Activated CD8-positive, alpha-beta memory T cell treated with anti-CD3 and anti-CD28 coated beads for 36 hours (primary cell): ENCODE data around the gene VCP. TPM values are rescaled to one million over a fixed set of nuclear protein-coding genes. Genes with fewer than 3 reads are reported as not detected.

Experiments
- CTCF ChIA-PET: fragments of 350-600 bp; sonication (Branson Sonifier 250); formaldehyde crosslinking; loops from one replicate; lab custom pipeline; 2021; ENCODE audit warnings: antibody characterized with exemption; lab: Charles Lee
- POLR2A ChIA-PET: fragments of 350-600 bp; sonication (Branson Sonifier 250); formaldehyde crosslinking; loops from one replicate; lab custom pipeline; 2021; ENCODE audit warnings: antibody characterized with exemption; lab: Charles Lee
- total RNA-seq, 2 experiments: library from RNA; stranded (reverse); gene quantifications; one replicate each; pipeline ENCODE4 v1.2.3, GENCODE V29; 2021

The VCP gene
- total RNA-seq, 2 experiments from 2014 or later: 303 to 315 TPM

DNA sequence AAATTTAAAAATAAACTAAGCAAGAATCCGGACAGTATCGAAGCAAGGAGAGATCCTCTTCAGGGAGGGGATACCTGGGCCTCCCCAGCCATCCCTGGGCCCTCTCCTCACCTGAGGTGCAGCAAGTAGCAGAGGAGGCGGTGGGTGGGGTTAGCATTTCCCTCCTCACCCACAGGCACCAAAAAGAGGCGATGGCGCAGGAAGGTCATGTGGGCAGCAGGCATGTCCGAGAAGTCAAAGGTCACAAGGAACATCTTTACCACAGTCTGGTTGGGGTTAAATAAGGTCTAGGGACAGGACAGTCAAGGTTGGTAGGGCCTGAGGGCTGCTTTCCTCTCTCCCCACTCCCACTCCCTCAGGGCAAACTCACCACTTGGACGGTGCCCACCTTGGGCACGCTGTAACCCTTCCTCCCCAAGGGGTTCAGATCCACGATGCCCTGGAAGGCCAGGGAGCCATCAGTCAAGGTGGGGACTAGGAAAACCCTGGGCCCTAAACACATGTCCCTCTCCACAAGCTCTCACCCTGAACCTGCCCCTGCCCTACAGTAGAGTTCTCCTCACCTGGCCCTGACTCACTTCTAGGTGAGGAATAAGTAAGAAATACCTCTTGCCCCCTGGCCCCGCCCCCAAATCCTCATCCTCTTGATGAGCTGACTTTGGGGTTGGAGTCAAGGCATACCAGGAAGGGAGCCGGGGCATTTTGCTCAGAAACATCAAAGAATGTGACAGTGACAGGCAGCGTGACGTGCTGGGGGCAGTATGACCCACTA lies 33.3 kb upstream of the VCP start:
- ChIA-PET CTCF (interaction anchor here (1.8 kb wide), 1 partner anchor 10 kb away, joined by 10 read pairs; the partner anchor contains the start of gene ATOSB), POLR2A (interaction anchor here (0.6 kb wide), 1 partner anchor 541 kb away, joined by 4 read pairs; no protein-coding TSS in a partner anchor)

DNA sequence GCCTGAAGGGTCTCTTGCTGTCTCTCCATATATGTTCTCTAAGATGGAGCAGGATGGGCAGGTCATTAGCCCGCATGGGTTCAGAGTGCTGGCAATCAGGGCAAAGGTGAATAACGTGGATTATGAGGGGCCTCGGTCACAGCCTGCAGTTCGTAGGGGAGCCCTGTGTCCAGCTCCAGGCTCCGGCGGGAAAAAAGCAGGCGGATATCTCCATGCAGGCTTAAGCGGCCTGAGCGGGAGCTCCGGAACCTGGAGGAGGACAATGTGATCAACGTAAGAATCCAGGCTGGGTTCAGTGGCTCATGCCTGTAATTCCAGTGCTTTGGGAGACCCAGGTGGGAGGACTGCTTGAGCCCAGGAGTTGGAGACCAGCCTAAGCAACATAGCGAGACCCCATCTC lies 32.7 kb upstream of the VCP start:
- POLR2A ChIA-PET: no interaction called here

GRCh38 chr9:35104586-35104985 lies 32.2 kb upstream of the VCP start:
- POLR2A ChIA-PET: no interaction called here
- CTCF ChIA-PET: no interaction called here

More for the DNA sequence above, 32.7 kb upstream of the VCP start:
- CTCF ChIA-PET: no interaction called here

- CTCF ChIA-PET: interaction anchor here (1.0 to 2.3 kb wide), 8 partner anchors 8 to 513 kb away, joined by 3 to 10 read pairs (median 4); partner anchors contain the start of gene FANCG
- POLR2A ChIA-PET: interaction anchor here (0.6 to 3.6 kb wide), 4 partner anchors 8 to 32 kb away, joined by 3 to 23 read pairs (median 12); partner anchors contain the start of gene FANCG
Observed at GRCh38 chr9:35103660-35104191, 31.3 kb upstream of the VCP start.

- CTCF ChIA-PET: interaction anchor here (1.0 to 2.3 kb wide), 8 partner anchors 9 to 514 kb away, joined by 3 to 10 read pairs (median 4); partner anchors contain the start of gene FANCG
- POLR2A ChIA-PET: interaction anchor here (0.6 to 3.6 kb wide), 4 partner anchors 9 to 32 kb away, joined by 3 to 23 read pairs (median 12); partner anchors contain the start of gene FANCG
Observed at GRCh38 chr9:35102769-35103659, 30.6 kb upstream of the VCP start, which contains the start of gene STOML2. STOML2 (minus strand) TSS chr9:35103131; CDS start chr9:35103094, 37 bp downstream.

DNA sequence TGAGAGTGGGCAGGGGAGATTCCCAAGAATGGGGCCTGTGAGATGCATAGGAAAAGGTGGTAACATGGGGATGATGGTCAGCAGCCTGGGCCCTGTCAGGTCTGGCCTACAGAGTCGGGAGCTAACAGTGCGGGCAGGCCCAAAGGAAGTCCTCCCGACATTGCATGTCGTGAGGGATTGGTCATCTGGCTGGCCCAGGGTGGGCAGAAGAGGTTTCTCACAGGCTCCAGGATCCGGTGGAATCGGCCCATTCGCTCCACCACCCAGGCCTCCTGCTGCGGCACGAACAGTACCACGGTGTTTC lies 30.0 kb upstream of the VCP start:
- ChIA-PET CTCF (interaction anchor here (1.0 to 2.3 kb wide), 6 partner anchors 10 to 514 kb away, joined by 3 to 7 read pairs (median 4); partner anchors contain the start of gene VCP), POLR2A (interaction anchor here (1.7 to 3.6 kb wide), 3 partner anchors 9 to 31 kb away, joined by 9 to 23 read pairs (median 16); no protein-coding TSS in a partner anchor)

GRCh38 chr9:35097573-35097972 lies 25.1 kb upstream of the VCP start:
- POLR2A ChIA-PET: interaction anchor here (2.2 kb wide), 1 partner anchor 18 kb away, joined by 10 read pairs; the partner anchor contains the start of gene FANCG

DNA sequence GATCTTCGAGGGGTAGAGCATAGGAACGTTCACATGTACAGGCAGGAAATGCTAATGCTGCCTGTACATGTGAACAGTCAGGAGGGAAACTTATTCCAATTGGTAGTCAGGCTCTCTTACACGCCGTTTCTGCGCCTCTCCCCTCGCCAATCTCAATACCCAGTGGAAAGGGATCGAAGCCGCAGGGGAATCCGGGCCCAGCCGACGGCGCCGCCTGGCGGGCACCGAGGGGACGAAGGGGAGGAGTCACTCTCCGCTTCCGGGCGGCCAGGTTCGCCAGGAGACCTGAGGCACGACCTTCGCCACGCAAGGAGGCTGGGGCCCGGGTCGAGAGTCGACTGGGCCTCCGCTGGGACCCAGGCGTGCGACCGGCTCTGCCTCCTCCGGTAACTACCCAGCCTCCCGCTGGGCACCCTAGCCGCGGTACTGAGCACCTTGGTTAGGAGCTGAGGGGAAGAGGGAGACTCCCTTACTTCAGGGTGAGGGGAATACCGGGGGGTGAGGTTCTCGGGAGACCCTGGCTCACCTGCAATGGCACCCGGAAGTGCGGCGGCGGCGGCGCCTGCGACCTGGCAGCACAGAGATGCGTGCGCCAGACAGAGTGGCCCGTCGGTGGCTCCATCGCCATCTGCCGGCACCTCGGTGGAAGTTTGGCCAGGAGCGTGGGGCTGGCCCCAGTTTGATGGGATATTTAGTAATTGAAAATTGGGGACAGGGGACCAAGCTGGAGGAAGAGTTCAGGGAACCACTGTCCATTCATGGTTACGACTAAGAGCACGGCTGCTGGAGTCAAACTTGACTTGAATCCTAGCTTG lies 23.8 kb upstream of the VCP start, which contains the start of gene PIGO:
PIGO (minus strand) TSS at position 557 of the 815 bp plus-strand sequence. CDS start 1,026 bp downstream, outside the sequence.
- ChIA-PET CTCF (interaction anchor here (0.9 to 4.0 kb wide), 18 partner anchors 8 to 438 kb away, joined by 3 to 30 read pairs (median 3); partner anchors contain the start of genes DNAJB5, FANCG and VCP), POLR2A (interaction anchor here (1.0 to 2.2 kb wide), 3 partner anchors 16 to 25 kb away, joined by 3 to 10 read pairs (median 4); partner anchors contain the start of gene FANCG)

More at GRCh38 chr9:35097573-35097972, 25.1 kb upstream of the VCP start:
- CTCF ChIA-PET: interaction anchor here (2.8 to 3.9 kb wide), 2 partner anchors 14 to 198 kb away, joined by 13 to 25 read pairs; no protein-coding TSS in a partner anchor

DNA sequence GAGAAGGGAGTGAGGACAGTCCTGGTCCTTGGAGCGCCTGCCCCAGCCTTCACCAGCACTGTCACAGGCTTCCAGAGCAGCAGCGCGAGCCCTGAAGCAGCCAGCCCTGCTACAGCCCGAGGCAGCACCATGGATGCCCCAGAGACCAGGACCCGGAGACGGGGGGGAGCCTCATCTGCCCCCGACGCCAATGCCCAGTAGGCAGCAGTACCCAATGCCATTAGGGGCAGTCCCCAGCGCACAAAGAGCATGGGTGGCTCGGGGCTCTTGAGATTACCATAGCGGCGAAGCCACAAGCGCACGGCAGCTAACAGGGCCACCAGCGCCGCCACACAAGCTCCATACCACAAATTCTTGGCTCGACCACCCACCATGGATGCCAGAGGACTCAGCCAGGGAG lies 19.1 kb upstream of the VCP start:
- ChIA-PET CTCF (interaction anchor here (1.0 to 2.2 kb wide), 3 partner anchors 9 to 15 kb away, joined by 3 to 9 read pairs (median 5); partner anchors contain the start of gene FANCG), POLR2A (no interaction called here)

DNA sequence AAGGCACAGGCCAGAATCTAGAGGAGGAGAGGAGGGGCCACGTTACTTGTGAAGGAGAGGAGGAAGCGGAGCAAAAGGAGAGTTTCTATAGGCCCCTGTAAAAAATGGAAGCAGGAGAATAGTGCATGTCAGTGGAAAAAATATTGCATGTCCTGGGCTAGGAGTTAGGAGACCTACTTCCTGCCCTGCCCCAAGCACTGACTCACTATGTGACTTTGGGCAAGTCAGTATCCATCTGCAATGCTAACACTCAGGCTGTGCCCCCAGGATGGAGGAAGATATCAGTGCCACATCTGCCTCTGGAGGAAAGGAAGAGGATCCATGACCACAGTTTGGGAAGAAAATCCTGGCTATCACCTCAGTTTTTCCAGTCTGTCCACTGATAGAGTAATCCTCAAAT lies 17.0 kb upstream of the VCP start:
- CTCF ChIA-PET: no interaction called here
- POLR2A ChIA-PET: no interaction called here

- POLR2A ChIA-PET: no interaction called here
- CTCF ChIA-PET: no interaction called here
Observed at GRCh38 chr9:35085078-35085477, 12.7 kb upstream of the VCP start.

- ChIA-PET CTCF (interaction anchor here (0.6 to 3.2 kb wide), 16 partner anchors 8 to 398 kb away, joined by 3 to 30 read pairs (median 4); partner anchors contain the start of genes PIGO, STOML2 and VCP), POLR2A (interaction anchor here (0.6 to 2.2 kb wide), 12 partner anchors 8 to 697 kb away, joined by 3 to 15 read pairs (median 5); partner anchors contain the start of genes PIGO and SIT1)
Observed at GRCh38 chr9:35079426-35080341, 7.3 kb upstream of the VCP start, which contains the start of gene FANCG. FANCG (minus strand) TSS chr9:35079942; CDS start chr9:35079524, 418 bp downstream.

DNA sequence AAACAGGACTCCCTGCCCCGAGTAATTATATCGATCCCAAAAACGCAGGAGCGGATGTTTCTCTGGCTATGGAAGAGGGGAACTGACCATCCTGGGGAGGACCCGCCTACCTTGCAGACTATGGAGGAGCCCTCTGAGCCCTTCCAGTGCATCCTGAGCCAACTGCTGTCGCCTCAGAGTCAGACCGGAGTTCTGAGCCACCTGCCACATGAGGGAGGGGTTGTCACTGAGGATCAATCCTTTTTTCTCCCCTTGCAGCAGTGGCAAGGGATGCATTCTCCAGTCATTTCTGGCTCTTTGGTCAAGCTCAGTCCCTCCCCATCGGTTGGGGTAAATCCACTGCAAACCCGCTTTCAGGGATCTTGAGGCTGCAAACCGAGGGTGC lies 6.6 kb upstream of the VCP start:
- POLR2A ChIA-PET: interaction anchor here (0.7 to 2.2 kb wide), 7 partner anchors 8 to 696 kb away, joined by 3 to 15 read pairs (median 5); partner anchors contain the start of gene PIGO
- CTCF ChIA-PET: interaction anchor here (1.2 to 3.2 kb wide), 5 partner anchors 8 to 94 kb away, joined by 3 to 30 read pairs (median 4); partner anchors contain the start of genes PIGO and VCP

GRCh38 chr9:35078066-35078465 lies 5.6 kb upstream of the VCP start:
- CTCF ChIA-PET: interaction anchor here (0.8 to 3.2 kb wide), 2 partner anchors 16 to 17 kb away, joined by 3 to 30 read pairs; partner anchors contain the start of gene PIGO
- POLR2A ChIA-PET: no interaction called here

GRCh38 chr9:35076848-35077247 lies 4.4 kb upstream of the VCP start:
- ChIA-PET CTCF (interaction anchor here (1.1 to 1.4 kb wide), 2 partner anchors 14 to 177 kb away, joined by 3 to 4 read pairs; no protein-coding TSS in a partner anchor), POLR2A (no interaction called here)

DNA sequence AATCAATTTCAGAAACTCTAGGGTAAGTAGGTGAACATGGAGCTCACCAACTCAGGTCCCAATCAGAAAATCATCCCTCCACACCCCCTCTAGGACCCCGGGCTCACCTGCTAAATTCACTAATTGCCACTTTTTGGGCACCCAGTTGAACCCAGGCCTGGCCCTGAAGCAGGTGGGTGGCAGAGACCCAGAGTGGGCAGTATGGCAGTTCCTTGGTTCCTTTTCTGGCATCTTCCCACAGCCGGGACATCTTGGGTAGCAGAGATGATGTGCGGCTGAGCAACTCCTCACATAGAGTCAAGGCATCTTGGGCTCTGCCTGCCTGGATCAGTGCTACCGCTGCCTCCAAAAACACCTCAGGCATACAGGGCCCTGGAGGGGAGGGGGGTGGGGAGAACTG lies 2.9 kb upstream of the VCP start:
- ChIA-PET POLR2A (interaction anchor here (0.6 kb wide), 1 partner anchor 8 kb away, joined by 3 read pairs; no protein-coding TSS in a partner anchor), CTCF (interaction anchor here (1.0 kb wide), 1 partner anchor 28 kb away, joined by 3 read pairs; the partner anchor contains the start of gene STOML2)
